GM21528 (cell line): ENCODE data around the gene FOXN4.

Experiments
- ATAC-seq: cut with Tn5 transposase; IDR thresholded peaks from one replicate; pipeline ENCODE4 v1.9.1; 2021; ENCODE audit warnings: mild to moderate bottlenecking, moderate library complexity; ENCODE audit not compliant: unreplicated experiment, low FRiP score

FOXN4 gene

GRCh38 chr12:109309381-109310246 lies 530 bp upstream of the FOXN4 start:
- no peak for ATAC-seq

GRCh38 chr12:109307051-109307450 lies 2.0 kb downstream of the FOXN4 start:
- ATAC-seq, result no peak

- no peak for ATAC-seq
Observed at GRCh38 chr12:109305547-109305946, 3.5 kb downstream of the FOXN4 start.

- no peak for ATAC-seq
Observed at GRCh38 chr12:109304485-109304884, 4.6 kb downstream of the FOXN4 start.

- no peak for ATAC-seq
Observed at GRCh38 chr12:109302770-109303169, 6.3 kb downstream of the FOXN4 start.

- no peak for ATAC-seq
Observed at GRCh38 chr12:109302358-109302757, 6.7 kb downstream of the FOXN4 start.

GRCh38 chr12:109301643-109302168 lies 7.4 kb downstream of the FOXN4 start:
- no peak for ATAC-seq

- ATAC-seq, result no peak
Observed at GRCh38 chr12:109299849-109300248, 9.2 kb downstream of the FOXN4 start.

GRCh38 chr12:109296431-109296830 lies 12.7 kb downstream of the FOXN4 start:
- ATAC-seq, result no peak

- no peak for ATAC-seq
Observed at GRCh38 chr12:109295764-109296425, 13.2 kb downstream of the FOXN4 start.

GRCh38 chr12:109294286-109294796 lies 14.7 kb downstream of the FOXN4 start:
- no peak for ATAC-seq

- ATAC-seq, result no peak
Observed at GRCh38 chr12:109293106-109293505, 16.0 kb downstream of the FOXN4 start.

GRCh38 chr12:109292342-109292711 lies 16.8 kb downstream of the FOXN4 start:
- no peak for ATAC-seq

GRCh38 chr12:109291521-109292341 lies 17.4 kb downstream of the FOXN4 start:
- ATAC-seq, result no peak

- ATAC-seq, result no peak
Observed at GRCh38 chr12:109291117-109291516, 18.0 kb downstream of the FOXN4 start.

GRCh38 chr12:109290061-109290460 lies 19.0 kb downstream of the FOXN4 start:
- ATAC-seq, result no peak

- ATAC-seq, result no peak
Observed at GRCh38 chr12:109289551-109289950, 19.5 kb downstream of the FOXN4 start.

- no peak for ATAC-seq
Observed at GRCh38 chr12:109289004-109289403, 20.1 kb downstream of the FOXN4 start.

- no peak for ATAC-seq
Observed at GRCh38 chr12:109288571-109288970, 20.5 kb downstream of the FOXN4 start.

- ATAC-seq, result no peak
Observed at GRCh38 chr12:109287811-109288469, 21.1 kb downstream of the FOXN4 start.
